Erythroblast (primary cell): ENCODE results near the gene VEGFA.

ENCODE experiments used
- DNase-seq, 2 experiments: peaks; one replicate each; lab custom pipeline; 2025; lab: John Stamatoyannopoulos, UW
- GATA1 ChIP-seq: IDR thresholded peaks from 2 replicates; pipeline ENCODE4 v1.6.1; 2011; ENCODE audit warnings: low read depth, mild to moderate bottlenecking, control low read depth, low read length, moderate library complexity
- POLR2A ChIP-seq: IDR thresholded peaks from 2 replicates; pipeline ENCODE4 v1.6.1; 2011; ENCODE audit warnings: mild to moderate bottlenecking, low read length

VEGFA gene

DNA sequence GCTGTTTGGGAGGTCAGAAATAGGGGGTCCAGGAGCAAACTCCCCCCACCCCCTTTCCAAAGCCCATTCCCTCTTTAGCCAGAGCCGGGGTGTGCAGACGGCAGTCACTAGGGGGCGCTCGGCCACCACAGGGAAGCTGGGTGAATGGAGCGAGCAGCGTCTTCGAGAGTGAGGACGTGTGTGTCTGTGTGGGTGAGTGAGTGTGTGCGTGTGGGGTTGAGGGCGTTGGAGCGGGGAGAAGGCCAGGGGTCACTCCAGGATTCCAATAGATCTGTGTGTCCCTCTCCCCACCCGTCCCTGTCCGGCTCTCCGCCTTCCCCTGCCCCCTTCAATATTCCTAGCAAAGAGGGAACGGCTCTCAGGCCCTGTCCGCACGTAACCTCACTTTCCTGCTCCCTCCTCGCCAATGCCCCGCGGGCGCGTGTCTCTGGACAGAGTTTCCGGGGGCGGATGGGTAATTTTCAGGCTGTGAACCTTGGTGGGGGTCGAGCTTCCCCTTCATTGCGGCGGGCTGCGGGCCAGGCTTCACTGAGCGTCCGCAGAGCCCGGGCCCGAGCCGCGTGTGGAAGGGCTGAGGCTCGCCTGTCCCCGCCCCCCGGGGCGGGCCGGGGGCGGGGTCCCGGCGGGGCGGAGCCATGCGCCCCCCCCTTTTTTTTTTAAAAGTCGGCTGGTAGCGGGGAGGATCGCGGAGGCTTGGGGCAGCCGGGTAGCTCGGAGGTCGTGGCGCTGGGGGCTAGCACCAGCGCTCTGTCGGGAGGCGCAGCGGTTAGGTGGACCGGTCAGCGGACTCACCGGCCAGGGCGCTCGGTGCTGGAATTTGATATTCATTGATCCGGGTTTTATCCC lies at the start of gene VEGFA:
Gene VEGFA (plus strand): TSS at position 686 of the 846 bp plus-strand sequence.
- TF ChIP-seq GATA1 (no peak), POLR2A (peak; percentile 97)
- peak; percentile 90 to 94 for DNase-seq

- TF ChIP-seq POLR2A (no peak), GATA1 (no peak)
- no peak for DNase-seq
Observed at GRCh38 chr6:43720999-43721398, 49.0 kb upstream of the VEGFA start.

DNA sequence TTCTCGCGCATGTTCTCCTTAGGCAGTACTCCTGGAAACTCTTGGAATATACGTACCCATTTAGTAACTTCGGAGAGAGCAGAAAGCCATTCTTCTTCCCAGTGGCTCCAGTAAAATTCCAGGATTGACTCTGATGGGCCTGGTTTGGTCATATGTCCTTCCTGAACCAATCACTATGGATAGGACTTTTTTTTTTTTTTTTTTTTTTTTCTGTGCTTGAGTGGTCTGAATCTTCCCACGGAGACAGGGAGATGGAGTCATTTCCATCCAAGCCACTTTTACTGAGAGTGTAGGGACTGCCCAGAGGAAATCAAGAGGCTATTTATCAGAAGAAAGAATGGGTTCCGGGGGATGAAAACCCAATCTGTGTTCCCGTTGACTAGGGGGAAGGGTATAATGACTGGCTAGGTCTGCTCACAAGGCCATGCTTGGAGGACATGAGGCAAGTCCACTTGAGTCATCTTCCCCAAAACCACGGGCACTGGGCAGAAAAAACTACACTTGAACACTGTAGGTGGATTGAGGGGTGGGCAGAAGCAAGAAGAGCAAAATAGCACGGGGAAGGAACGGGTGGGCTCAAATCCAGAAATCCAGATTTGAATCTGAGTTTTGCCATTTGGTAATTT lies 47.0 kb upstream of the VEGFA start:
- DNase-seq: no peak
- TF ChIP-seq GATA1 (no peak), POLR2A (no peak)

GRCh38 chr6:43723737-43724295 lies 46.2 kb upstream of the VEGFA start:
- DNase-seq: peak; percentile 87 to 93
- no peak for TF ChIP-seq POLR2A
- no peak for TF ChIP-seq GATA1

DNA sequence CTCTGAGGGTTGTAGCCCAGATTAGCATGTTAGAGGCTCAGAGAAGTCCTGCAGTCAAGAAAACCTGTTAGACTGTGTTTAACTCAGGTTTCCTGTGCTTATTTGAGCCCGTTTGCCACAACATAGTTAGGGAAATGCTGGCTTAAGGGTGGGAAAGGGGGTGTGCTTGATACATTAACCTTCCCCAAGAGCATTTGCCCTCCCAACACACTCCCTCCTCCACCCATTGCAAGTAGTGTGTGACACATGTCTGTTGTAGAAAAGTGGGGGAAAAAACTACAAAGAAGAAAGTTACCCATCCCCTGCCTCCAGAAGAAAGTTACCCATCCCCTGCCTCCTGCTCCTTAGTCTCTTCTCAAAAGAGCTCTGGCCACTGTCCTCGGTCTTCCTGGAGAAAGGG lies 45.7 kb upstream of the VEGFA start:
- no peak for TF ChIP-seq GATA1
- no peak for TF ChIP-seq POLR2A
- peak; percentile 47 to 69 for DNase-seq

GRCh38 chr6:43724914-43725642 lies 44.9 kb upstream of the VEGFA start:
- TF ChIP-seq GATA1 (no peak), POLR2A (peak; percentile 88)
- DNase-seq: peak; percentile 99

DNA sequence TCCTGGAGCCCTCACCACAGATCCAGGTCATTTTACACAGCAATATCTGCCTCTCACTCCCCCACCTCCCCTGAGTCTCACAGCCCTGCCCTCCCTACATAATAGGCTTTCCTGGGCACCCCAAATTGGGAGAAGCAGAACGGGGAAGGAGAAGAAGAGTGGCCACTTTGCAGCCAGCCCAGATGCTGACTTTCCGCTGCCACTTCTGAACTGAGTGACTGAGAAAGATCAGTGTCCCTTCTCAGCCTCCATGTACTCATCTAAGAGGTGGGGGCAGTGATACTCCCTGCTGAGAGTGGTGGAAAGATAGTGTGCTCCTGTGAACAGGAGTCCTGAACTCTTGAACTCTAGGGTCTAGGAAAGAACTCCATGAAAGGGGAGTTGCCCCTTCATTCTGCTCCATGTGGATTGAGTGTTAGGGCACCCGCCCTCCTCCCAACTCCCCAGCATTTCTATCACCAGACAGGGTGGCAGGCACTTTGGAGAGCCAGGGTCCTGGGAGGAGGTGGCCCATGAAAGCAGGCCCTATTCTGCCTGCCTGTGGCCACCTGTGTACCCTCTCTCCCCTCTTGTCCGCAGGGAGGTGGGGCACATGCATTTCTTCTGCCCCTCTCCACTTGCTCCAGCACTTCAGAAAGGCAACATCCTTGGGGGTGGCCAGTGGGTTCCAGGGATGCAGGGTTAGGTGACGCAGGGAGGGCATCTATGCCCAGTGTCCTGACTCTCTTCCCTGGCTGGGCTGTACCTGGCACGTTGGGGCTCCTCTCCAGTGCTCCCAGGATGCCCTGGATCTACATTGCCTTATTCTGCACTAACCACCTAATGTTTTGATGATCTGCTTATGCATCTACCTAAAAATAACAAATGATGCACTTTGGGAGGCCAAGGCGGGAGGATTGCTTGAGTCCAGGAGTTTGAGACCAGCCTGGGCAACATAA lies 44.1 kb upstream of the VEGFA start:
- TF ChIP-seq POLR2A (no peak), GATA1 (no peak)
- peak; percentile 53 to 67 for DNase-seq

- DNase-seq: no peak
- no peak for TF ChIP-seq POLR2A
- no peak for TF ChIP-seq GATA1
Observed at GRCh38 chr6:43727634-43728033, 42.4 kb upstream of the VEGFA start.

DNA sequence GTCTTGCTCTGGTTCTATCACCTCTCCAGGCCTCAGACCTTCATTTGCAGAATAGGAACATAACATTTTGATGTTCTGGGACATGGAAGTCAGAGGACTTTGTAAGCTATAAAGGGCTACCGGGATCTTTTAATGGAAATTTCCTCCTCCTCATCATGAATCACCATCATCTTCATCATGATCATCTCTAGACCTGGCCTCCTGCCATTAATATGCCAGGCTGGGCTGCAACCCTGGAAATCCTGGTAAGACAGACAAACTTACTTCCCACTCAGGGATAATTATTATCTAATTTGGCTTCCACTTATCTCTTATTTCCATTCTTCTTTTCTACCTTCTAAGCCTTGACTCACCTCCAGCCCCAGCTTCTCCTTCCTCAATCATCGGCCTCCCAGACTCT lies 41.4 kb upstream of the VEGFA start:
- TF ChIP-seq GATA1 (no peak), POLR2A (no peak)
- DNase-seq: no peak

GRCh38 chr6:43729537-43729936 lies 40.5 kb upstream of the VEGFA start:
- TF ChIP-seq POLR2A: no peak
- no peak for TF ChIP-seq GATA1
- DNase-seq: no peak

DNA sequence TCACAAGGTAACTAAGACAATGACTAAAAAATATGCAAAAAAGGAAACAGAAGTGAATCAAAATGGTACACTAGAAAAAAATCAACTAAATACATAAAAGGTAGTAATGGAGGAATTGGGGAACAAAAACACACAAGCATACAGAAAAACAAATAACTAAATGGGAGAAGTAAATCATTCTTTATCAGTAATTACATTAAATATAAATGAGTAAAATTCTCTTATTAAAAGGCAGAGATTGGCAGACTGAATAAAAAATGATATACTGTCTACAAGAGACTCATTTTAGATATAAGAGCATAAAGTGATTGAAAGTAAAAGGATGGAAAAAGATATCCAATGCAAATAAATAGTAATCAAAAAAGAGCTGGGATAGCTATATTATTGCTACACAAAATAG lies 39.4 kb upstream of the VEGFA start:
- no peak for TF ChIP-seq POLR2A
- TF ChIP-seq GATA1: no peak
- no peak for DNase-seq

DNA sequence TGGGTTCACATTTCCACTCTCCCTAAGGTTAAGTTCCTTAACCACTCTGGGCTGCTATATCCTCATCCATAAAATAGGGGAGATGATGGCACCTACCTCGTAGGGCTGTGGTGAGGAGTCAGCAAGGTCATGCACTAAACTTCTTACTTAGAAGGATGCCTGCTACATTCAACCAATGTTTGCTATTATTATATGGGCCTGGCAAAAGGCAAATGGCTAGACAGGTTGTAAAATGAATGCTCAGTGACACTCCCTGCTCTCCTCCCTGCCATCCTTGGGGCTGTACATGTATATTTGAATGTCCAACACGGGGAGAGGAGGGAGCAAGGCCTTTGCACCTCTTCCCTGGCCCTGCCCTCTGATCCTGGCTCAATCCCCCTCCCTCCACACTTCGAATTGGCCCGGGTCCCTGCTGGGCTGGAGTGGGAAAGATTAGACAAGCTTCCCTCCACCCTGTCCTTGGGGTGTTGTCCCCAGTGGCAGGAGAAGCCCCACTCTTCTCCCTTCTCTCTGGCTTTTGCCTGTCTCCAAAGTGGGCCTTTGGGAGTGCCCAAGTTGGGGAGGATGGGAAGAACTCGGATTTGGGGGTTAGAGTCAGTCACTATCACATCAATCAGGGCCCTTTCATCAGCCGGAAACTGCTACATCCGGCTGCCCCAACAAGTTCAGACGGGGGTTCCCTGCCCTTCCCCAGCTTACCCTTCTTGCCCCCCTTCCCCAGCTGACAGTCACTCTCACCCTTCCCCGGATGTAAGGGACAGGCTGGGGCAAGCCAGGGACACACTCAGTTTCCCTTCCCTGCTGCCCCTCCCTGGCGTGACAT lies 36.3 kb upstream of the VEGFA start:
- no peak for TF ChIP-seq GATA1
- no peak for TF ChIP-seq POLR2A
- peak; percentile 36 to 38 for DNase-seq
